ENCODE measurements around the gene SLC45A1.
"Not testable (repeated sequence)": the region's sequence is repeated elsewhere in the genome, so short reads cannot be mapped to it uniquely, and the experiment has no call there.

Gene SLC45A1

GRCh38 chr1:8317647-8318381 lies at the start of gene SLC45A1:
SLC45A1 (plus strand) TSS chr1:8318114; CDS start chr1:8324330, 6,216 bp downstream.
- DNase-seq, result peak; percentile 21 to 42

DNA sequence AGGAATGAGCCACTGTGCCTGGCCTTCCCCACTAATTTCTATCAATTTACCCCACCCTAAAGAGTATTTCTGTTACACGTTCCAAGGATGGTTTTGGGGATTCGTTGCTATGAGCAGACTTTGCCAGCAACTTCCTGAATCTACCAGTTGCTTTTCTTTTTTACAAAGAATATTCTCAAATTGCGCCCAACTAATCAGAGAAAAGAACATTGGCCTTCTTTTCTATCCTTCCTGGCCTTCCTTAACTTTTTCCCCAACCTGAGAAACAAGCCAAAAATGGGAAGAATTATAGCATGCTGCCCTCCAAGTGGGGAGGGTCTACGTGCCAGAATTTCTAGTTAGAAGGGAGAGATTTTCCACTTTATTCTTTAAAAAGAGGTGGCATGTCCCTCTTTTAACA lies 44.9 kb upstream of the SLC45A1 start:
- no peak for DNase-seq

DNA sequence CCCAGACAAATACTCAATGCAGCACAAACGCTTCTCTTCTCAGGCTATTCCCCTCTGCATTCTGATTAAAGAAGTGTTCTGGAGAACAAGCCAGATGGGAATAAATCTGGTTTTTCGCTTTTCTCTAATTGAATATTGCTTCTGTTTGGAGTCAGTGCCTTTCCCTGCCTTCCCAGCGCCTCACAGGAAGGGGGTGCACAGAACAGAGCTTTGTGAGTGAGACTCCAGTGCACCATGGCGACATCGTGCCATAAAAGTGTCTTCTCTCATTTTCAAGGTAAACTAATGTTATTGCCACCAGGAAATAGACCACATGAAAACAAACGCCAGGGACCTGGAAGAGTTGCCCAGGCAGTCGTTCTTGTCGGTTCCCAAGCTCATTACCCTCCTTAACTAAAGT lies 43.6 kb upstream of the SLC45A1 start:
- DNase-seq, result no peak

- DNase-seq, result no peak
Observed at GRCh38 chr1:8276173-8276914, 41.6 kb upstream of the SLC45A1 start.

GRCh38 chr1:8276932-8277331 lies 41.0 kb upstream of the SLC45A1 start:
- no peak for DNase-seq

GRCh38 chr1:8278677-8279076 lies 39.2 kb upstream of the SLC45A1 start:
- DNase-seq, result not testable (repeated sequence)

DNA sequence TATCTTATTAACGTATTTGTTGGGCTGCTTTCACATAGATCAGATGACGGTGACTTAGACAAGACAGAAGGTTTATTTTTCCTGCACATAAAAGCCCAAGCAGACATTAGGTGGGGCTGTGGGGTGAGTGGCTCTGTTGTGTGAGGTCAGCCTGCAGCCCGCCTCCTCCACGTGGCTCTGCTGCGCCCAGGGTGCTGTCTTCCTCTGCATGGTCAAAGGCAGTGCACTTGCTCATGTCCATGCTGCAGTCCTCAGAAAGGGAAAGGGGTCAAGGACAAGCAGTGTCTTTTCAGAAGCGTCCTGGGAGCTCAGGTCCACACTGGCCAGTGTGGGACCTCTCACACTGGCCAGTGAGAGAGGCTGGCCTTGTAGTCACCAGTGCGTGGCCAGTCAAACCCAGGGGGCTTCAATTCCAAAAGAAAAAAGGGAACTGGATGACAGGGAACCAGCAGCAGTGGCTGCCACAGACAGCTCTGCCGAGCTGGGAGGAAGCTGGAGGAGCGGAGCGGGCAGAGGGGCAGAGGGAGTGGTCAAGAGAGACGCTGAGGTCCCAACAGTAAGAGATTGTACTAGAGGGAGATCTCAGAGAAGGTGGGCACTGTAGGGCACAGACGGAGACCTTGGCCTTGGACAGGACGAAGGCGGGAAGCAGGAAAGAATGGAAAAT lies 35.9 kb upstream of the SLC45A1 start:
- no peak for DNase-seq

- no peak for DNase-seq
Observed at GRCh38 chr1:8283058-8283884, 34.6 kb upstream of the SLC45A1 start.

DNA sequence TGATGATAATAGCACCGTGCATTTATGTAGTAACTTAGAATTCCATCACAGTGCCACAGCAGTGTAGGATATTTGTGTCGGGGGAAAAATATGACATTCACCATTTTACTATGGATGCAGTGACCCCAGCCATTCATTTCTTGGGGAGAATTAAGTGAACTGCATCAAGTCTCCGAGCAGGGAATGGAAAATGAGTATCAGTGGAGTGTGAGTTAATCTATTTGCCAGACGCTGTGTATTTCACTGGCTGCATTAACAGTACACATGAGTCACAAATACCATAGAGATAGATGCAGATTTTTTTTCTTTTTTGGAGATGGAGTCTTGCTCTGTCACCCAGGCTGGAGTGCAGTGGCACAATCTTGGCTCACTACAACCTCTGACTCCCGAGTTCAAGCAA lies 33.8 kb upstream of the SLC45A1 start:
- no peak for DNase-seq

- DNase-seq, result no peak
Observed at GRCh38 chr1:8285103-8285502, 32.8 kb upstream of the SLC45A1 start.

- DNase-seq, result no peak
Observed at GRCh38 chr1:8285965-8286364, 31.9 kb upstream of the SLC45A1 start.

- no peak for DNase-seq
Observed at GRCh38 chr1:8293118-8293517, 24.8 kb upstream of the SLC45A1 start.

DNA sequence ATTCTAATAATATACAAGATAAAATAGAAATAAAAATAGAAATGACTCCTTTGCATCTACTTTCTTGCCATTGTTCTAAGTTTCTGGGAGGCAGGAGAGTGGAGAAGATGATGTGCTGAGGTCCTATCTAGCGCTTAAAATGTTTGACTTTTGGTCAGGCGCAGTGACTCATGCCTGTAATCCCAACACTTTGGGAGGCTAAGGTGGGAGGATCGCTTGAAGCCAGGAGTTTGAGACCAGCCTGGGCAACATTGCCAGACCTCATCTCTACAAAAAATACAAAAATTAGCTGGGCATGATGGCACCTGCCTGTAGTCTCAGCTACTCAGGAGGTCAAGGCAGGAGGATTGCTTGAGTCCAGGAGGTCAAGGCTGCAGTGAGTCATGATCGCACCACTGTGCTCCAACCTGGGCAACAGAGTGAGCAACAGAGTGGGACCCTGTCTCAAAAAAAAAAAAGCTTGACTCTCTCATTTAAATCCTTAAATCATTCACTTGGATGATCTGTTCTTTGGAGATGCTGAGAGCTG lies 24.2 kb upstream of the SLC45A1 start:
- DNase-seq, result no peak

DNA sequence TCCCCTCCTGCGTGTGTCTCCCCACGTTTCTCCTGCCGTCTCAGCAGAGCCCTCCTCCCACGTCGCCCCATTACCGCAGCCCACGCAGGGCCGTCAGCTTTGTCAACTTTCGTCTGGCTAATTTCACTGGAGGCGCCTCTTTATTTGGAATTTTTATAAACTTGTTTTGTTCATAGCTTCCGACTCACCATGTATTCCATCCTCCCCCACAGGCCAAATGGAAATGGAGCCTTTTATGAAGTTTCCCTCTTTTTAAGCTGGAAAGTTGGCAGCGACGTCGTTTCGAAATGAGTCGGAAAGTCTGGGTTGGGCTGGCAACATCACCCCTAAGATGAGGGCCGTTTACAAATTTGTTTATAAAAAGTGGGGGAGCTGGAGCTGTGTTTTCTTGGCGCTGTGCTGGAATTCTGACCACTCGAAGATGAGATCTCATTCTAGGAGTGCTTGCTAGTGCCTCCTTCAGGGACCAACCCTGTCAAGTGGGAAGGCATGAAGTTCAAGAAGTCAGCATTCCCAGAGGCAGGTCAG lies 23.7 kb upstream of the SLC45A1 start:
- no peak for DNase-seq

DNA sequence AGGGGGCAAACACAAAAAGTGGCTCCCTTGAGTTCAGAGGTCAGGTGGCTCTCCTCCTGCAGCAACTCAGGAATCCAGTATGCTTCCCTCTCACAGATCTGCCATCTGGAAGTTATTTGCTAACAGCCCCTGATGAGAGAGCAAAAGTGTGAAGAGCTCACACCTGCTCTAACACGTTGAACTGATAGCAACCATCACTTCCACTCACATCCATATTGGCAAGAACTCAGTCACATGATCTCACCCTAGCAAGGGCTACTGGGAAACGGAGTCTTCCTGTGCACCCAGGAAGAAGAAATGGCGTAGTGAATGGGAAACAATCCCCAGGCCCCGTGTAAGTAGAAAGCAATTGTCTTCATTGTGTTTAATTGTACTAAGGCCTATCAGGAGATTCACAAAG lies 20.7 kb upstream of the SLC45A1 start:
- no peak for DNase-seq

GRCh38 chr1:8299963-8300362 lies 18.0 kb upstream of the SLC45A1 start:
- no peak for DNase-seq

GRCh38 chr1:8302081-8302956 lies 15.6 kb upstream of the SLC45A1 start:
- no peak for DNase-seq

- DNase-seq, result no peak
Observed at GRCh38 chr1:8303141-8303540, 14.8 kb upstream of the SLC45A1 start.

DNA sequence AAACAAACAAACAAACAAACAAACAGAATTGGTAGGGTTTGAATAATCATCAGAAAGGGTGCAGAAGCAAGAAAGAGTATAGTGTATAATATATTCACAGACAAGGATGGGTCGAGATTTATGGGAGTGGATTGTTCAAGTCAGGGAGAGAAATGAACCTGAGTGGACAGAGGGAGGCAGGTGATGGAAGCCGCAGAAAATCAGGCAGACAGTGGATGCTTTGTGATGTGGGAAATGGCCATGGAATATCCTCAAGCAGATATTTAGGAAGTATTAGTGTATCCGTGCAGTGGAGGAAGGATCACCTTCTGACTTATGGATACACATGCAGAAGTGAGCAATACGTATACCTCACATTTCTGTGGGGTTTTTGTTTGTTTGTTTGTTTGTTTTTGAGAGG lies 14.0 kb upstream of the SLC45A1 start:
- no peak for DNase-seq

GRCh38 chr1:8307628-8308027 lies 10.3 kb upstream of the SLC45A1 start:
- DNase-seq, result no peak

DNA sequence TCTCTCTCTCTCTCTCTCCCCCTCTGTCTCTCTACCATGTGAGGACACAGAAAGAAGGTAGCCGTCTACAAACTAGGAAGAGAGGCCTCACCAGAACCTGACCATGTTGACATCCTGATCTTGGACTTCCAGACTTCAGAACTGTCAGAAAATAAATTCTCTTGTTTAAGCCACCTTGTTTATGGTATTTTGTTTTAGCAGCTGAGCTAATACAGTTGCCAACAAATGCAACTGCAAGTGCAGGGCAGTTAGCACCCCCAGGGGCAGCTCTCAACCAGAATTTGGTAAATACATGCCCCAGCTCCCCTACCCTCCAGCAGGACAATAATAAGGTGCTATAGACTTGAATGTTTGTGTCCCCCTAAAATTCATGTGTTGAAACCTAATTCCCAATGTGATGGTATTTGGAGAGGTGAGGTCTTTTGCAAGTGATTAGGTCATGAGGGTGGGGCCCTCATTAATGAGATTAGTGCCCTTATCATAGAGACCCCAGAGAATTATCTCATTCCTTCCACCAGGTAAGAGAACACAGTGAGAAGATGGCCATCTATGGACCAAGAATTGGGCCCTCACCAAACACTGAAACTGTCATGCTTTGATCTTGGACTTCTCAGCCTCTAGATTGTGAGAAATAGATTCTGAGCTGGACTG lies 6.7 kb upstream of the SLC45A1 start:
- DNase-seq, result no peak
